Loucy (cell line): ENCODE measurements around the gene MGMT.

Experiments
- H2AFZ ChIP-seq: fragments of 200-600 bp; sonication (generic); 2 replicates; pipeline ENCODE4 v1.6.0; 2016; ENCODE audit warnings: antibody characterized with exemption, mild to moderate bottlenecking, low read length, moderate library complexity
- H3F3A ChIP-seq: fragments of 200-600 bp; 2 replicates; pipeline ENCODE4 v1.6.0; 2016; ENCODE audit warnings: antibody characterized with exemption, low read depth, mild to moderate bottlenecking
- H3K27me3 ChIP-seq: fragments of 200-600 bp; sonication (generic); 2 replicates; pipeline ENCODE4 v1.6.1; 2014; ENCODE audit warnings: low read length, mild to moderate bottlenecking; ENCODE audit not compliant: insufficient read depth, poor library complexity, severe bottlenecking
- H3K36me3 ChIP-seq: fragments of 200-600 bp; sonication (generic); 2 replicates; pipeline ENCODE4 v1.6.1; 2016; ENCODE audit warnings: low read length; ENCODE audit not compliant: insufficient read depth
- H3K4me1 ChIP-seq: fragments of 200-600 bp; sonication (generic); 2 replicates; pipeline ENCODE4 v1.5.1; 2014; ENCODE audit warnings: low read length, mild to moderate bottlenecking; ENCODE audit not compliant: insufficient read depth, poor library complexity, severe bottlenecking
- H3K4me2 ChIP-seq: fragments of 200-600 bp; sonication (generic); 2 replicates; pipeline ENCODE4 v1.6.0; 2014; ENCODE audit warnings: antibody characterized with exemption, low read length, low read depth, mild to moderate bottlenecking; ENCODE audit not compliant: poor library complexity, severe bottlenecking
- H3K4me3 ChIP-seq: fragments of 200-600 bp; sonication (generic); 2 replicates; pipeline ENCODE4 v1.5.1; 2014; ENCODE audit warnings: low read length, mild to moderate bottlenecking, mixed read lengths; ENCODE audit not compliant: poor library complexity, severe bottlenecking
- H3K79me2 ChIP-seq: fragments of 200-600 bp; sonication (generic); 2 replicates; pipeline ENCODE4 v1.6.1; 2014; ENCODE audit warnings: low read length; ENCODE audit not compliant: insufficient read depth
- H3K9ac ChIP-seq: fragments of 200-600 bp; sonication (generic); 2 replicates; pipeline ENCODE4 v1.6.0; 2014; ENCODE audit warnings: mild to moderate bottlenecking, low read depth, low read length, moderate library complexity; ENCODE audit not compliant: poor library complexity, severe bottlenecking
- H3K9me2 ChIP-seq: fragments of 200-600 bp; sonication (generic); replicated peaks from 2 replicates; pipeline ENCODE4 v1.6.1; 2016; ENCODE audit warnings: low read depth, low read length, mixed read lengths
- H3K9me3 ChIP-seq: fragments of 200-600 bp; sonication (generic); 2 replicates; pipeline ENCODE4 v1.6.1; 2014; ENCODE audit warnings: mild to moderate bottlenecking, antibody characterized with exemption, low read length, low read depth; ENCODE audit not compliant: insufficient read depth
- H4K20me1 ChIP-seq: fragments of 200-600 bp; sonication (generic); 2 replicates; pipeline ENCODE4 v1.6.0; 2014; ENCODE audit warnings: antibody characterized with exemption, low read length, mild to moderate bottlenecking; ENCODE audit not compliant: insufficient read depth, poor library complexity, severe bottlenecking
- CTCF ChIP-seq: fragments of 200-600 bp; sonication (generic); conservative IDR thresholded peaks from 2 replicates; pipeline ENCODE4 v1.5.1; 2014; ENCODE audit warnings: mild to moderate bottlenecking, antibody characterized with exemption, low read length
- EZH2phosphoT487 ChIP-seq: fragments of 200-600 bp; IDR thresholded peaks from 2 replicates; pipeline ENCODE4 v1.6.1; 2018; ENCODE audit warnings: antibody characterized with exemption, mild to moderate bottlenecking, moderate library complexity, borderline replicate concordance

MGMT gene

GRCh38 chr10:129525401-129525801 lies 58.4 kb downstream of the MGMT start:
- peaks cover 2% of the 10 kb centered on the region; the same call in 1 of the 2 replicates for H3K79me2 ChIP-seq
- no peaks in the 10 kb centered on the region for H3F3A ChIP-seq
- H3K9me2 ChIP-seq = no peaks in the 10 kb centered on the region
- no peaks in the 10 kb centered on the region for H3K4me1 ChIP-seq
- no peak overlapping the region for H2AFZ ChIP-seq
- H3K4me3 ChIP-seq = no peak overlapping the region
- H3K36me3 ChIP-seq = no peaks in the 10 kb centered on the region
- no peaks in the 10 kb centered on the region for H3K27me3 ChIP-seq
- H3K4me2 ChIP-seq = no peak overlapping the region
- no peak overlapping the region for H3K9ac ChIP-seq
- TF ChIP-seq EZH2phosphoT487 = no peak
- no peak for TF ChIP-seq CTCF
- H4K20me1 ChIP-seq = no peaks in the 10 kb centered on the region
- no peaks in the 10 kb centered on the region for H3K9me3 ChIP-seq

GRCh38 chr10:129526943-129527342 lies 59.9 kb downstream of the MGMT start:
- H3K27me3 ChIP-seq = no peaks in the 10 kb centered on the region
- H3K9me2 ChIP-seq = no peaks in the 10 kb centered on the region
- peaks cover 2% of the 10 kb centered on the region for H4K20me1 ChIP-seq
- H3K36me3 ChIP-seq = no peaks in the 10 kb centered on the region
- H3K4me3 ChIP-seq = no peak overlapping the region
- H3K4me2 ChIP-seq = no peak overlapping the region
- no peaks in the 10 kb centered on the region for H3K79me2 ChIP-seq
- no peaks in the 10 kb centered on the region for H3K9me3 ChIP-seq
- no peak overlapping the region for H3K9ac ChIP-seq
- H2AFZ ChIP-seq = no peak overlapping the region
- no peaks in the 10 kb centered on the region for H3K4me1 ChIP-seq
- no peak for TF ChIP-seq CTCF
- TF ChIP-seq EZH2phosphoT487 = no peak
- no peaks in the 10 kb centered on the region for H3F3A ChIP-seq

- no peaks in the 10 kb centered on the region for H3K79me2 ChIP-seq
- H3K27me3 ChIP-seq = no peaks in the 10 kb centered on the region
- no peak overlapping the region for H3K4me3 ChIP-seq
- peaks cover 9% of the 10 kb centered on the region for H4K20me1 ChIP-seq
- no peak overlapping the region for H3K9ac ChIP-seq
- H3K4me1 ChIP-seq = peaks cover 11% of the 10 kb centered on the region
- no peaks in the 10 kb centered on the region for H3K9me2 ChIP-seq
- no peaks in the 10 kb centered on the region for H3K36me3 ChIP-seq
- H2AFZ ChIP-seq = no peak overlapping the region
- H3F3A ChIP-seq = no peaks in the 10 kb centered on the region
- no peaks in the 10 kb centered on the region for H3K9me3 ChIP-seq
- no peak for TF ChIP-seq EZH2phosphoT487
- TF ChIP-seq CTCF = no peak
- H3K4me2 ChIP-seq = no peak overlapping the region
These were observed 61.4 kb downstream of the MGMT start for GRCh38 chr10:129528376-129528978.
